ENCODE results near the gene GRM8.

GRCh38 chr7:126570845-126571244 is 681.9 kb downstream of the GRM8 start:
- TF ChIP-seq CTCF (conservative IDR thresholded peaks at IDR 0.05; ENCODE audit: low read length) = no peak
- TF ChIP-seq EZH2phosphoT487 (IDR thresholded peaks at IDR 0.05; ENCODE audit: borderline replicate concordance) = no peak
